Liver (tissue), 9 donors: ENCODE results near the gene TFPI. TPM values are rescaled to one million over a fixed set of nuclear protein-coding genes. Genes with fewer than 3 reads are reported as not detected.

ENCODE experiments used
- DNase-seq: peaks from one replicate; pipeline ENCODE4 v3.0.0-alpha.2; 2017; ENCODE audit warnings: low spot score
- H3K27ac ChIP-seq, 2 donors: one replicate each; pipeline ENCODE4 v1.7.0; 2013; ENCODE audit warnings: inconsistent platforms in 2 of 2, low read length in 2 of 2, control low read depth in 1 of 2, low read depth in 1 of 2, mild to moderate bottlenecking in 1 of 2
- H3K27me3 ChIP-seq, 4 donors: one replicate each; pipeline versions ENCODE4 v1.6.1 to v1.7.0; 2013; ENCODE audit warnings: low read length in 3 of 4, inconsistent platforms in 1 of 4, mild to moderate bottlenecking in 1 of 4, moderate library complexity in 1 of 4; ENCODE audit not compliant: control insufficient read depth in 4 of 4, insufficient read depth in 4 of 4
- H3K36me3 ChIP-seq, 4 donors: one replicate each; pipeline versions ENCODE4 v1.6.1 to v1.7.0; 2013; ENCODE audit warnings: low read length in 3 of 4, mild to moderate bottlenecking in 3 of 4, low read depth in 1 of 4, moderate library complexity in 1 of 4; ENCODE audit not compliant: control insufficient read depth in 4 of 4, insufficient read depth in 3 of 4
- H3K4me1 ChIP-seq, 4 donors: one replicate each; pipeline versions ENCODE4 v1.6.1 to v1.7.0; 2013; ENCODE audit warnings: low read length in 3 of 4, mild to moderate bottlenecking in 3 of 4, moderate library complexity in 1 of 4; ENCODE audit not compliant: control insufficient read depth in 4 of 4, insufficient read depth in 4 of 4
- H3K4me3 ChIP-seq, 3 donors: one replicate each; pipeline versions ENCODE4 v1.6.1 to v1.7.0; 2013; ENCODE audit warnings: low read length in 3 of 3, control low read depth in 1 of 3, low read depth in 1 of 3, mild to moderate bottlenecking in 1 of 3
- H3K9ac ChIP-seq, 2 donors: one replicate each; pipeline ENCODE4 v1.7.0; 2013; ENCODE audit warnings: low read length in 2 of 2, mild to moderate bottlenecking in 2 of 2, moderate library complexity in 2 of 2, control low read depth in 1 of 2, low read depth in 1 of 2
- H3K9me3 ChIP-seq, 4 donors: one replicate each; pipeline versions ENCODE4 v1.6.1 to v1.7.0; 2013; ENCODE audit warnings: low read length in 3 of 4; ENCODE audit not compliant: control insufficient read depth in 4 of 4
- ATF3 ChIP-seq: IDR thresholded peaks from 2 replicates; pipeline ENCODE4 v1.6.1; 2016; ENCODE audit warnings: antibody characterized with exemption
- CTCF ChIP-seq: fragments of 150-350 bp; IDR thresholded peaks from 2 replicates; pipeline ENCODE4 v1.5.1; 2017; ENCODE audit warnings: improper control_type of control experiment, low read depth, low read length; ENCODE audit not compliant: missing input control
- FOXA1 ChIP-seq: IDR thresholded peaks from 2 replicates; pipeline ENCODE4 v1.6.1; 2016; ENCODE audit warnings: antibody characterized with exemption
- FOXA2 ChIP-seq: IDR thresholded peaks from 2 replicates; pipeline ENCODE4 v1.6.1; 2016; ENCODE audit warnings: antibody characterized with exemption
- GABPA ChIP-seq, 2 donors: IDR thresholded peaks in 1 of 2; conservative IDR thresholded peaks in 1 of 2; 2 replicates each; pipeline ENCODE4 v1.6.1; 2016; ENCODE audit warnings: antibody characterized with exemption in 2 of 2, mild to moderate bottlenecking in 1 of 2, moderate library complexity in 1 of 2
- HNF4A ChIP-seq, 2 donors: conservative IDR thresholded peaks; 2 replicates each; pipeline ENCODE4 v1.6.1; 2016; ENCODE audit warnings: antibody characterized with exemption in 2 of 2, mild to moderate bottlenecking in 2 of 2
- HNF4G ChIP-seq: IDR thresholded peaks from 2 replicates; pipeline ENCODE4 v1.6.1; 2016; ENCODE audit warnings: antibody characterized with exemption
- JUND ChIP-seq, 2 donors: IDR thresholded peaks; 2 replicates each; pipeline ENCODE4 v1.6.1; 2016; ENCODE audit warnings: antibody characterized with exemption in 2 of 2
- MAX ChIP-seq: IDR thresholded peaks from 2 replicates; pipeline ENCODE4 v1.6.1; 2016; ENCODE audit warnings: antibody characterized with exemption
- RAD21 ChIP-seq, 2 donors: IDR thresholded peaks; 2 replicates each; pipeline ENCODE4 v1.6.1; 2016; ENCODE audit warnings: antibody characterized with exemption in 2 of 2, mild to moderate bottlenecking in 2 of 2
- REST ChIP-seq: IDR thresholded peaks from 2 replicates; pipeline ENCODE4 v1.6.1; 2016; ENCODE audit warnings: antibody characterized with exemption, mild to moderate bottlenecking
- RXRA ChIP-seq, 2 donors: IDR thresholded peaks; 2 replicates each; pipeline ENCODE4 v1.6.1; 2017 to 2018; ENCODE audit warnings: antibody characterized with exemption in 2 of 2, mild to moderate bottlenecking in 1 of 2
- SP1 ChIP-seq: IDR thresholded peaks from 2 replicates; pipeline ENCODE4 v1.6.1; 2018; ENCODE audit warnings: antibody characterized with exemption, mild to moderate bottlenecking
- TAF1 ChIP-seq: conservative IDR thresholded peaks from 2 replicates; pipeline ENCODE4 v1.6.1; 2016; ENCODE audit warnings: antibody characterized with exemption, mild to moderate bottlenecking
- YY1 ChIP-seq: IDR thresholded peaks from 2 replicates; pipeline ENCODE4 v1.6.1; 2016; ENCODE audit warnings: antibody characterized with exemption, mild to moderate bottlenecking
- ZBTB33 ChIP-seq: IDR thresholded peaks from 2 replicates; pipeline ENCODE4 v1.6.1; 2016; ENCODE audit warnings: antibody characterized with exemption
- WGBS: extraction: QIAGEN DNeasy Blood & Tissue Kit; methylation state at CpG from one replicate; pipeline ENCODE4 v1.1.7; 2013; 5-methylcytosine and 5-hydroxymethylcytosine counted together
- polyA plus RNA-seq, 2 donors: library from polyadenylated mRNA; stranded (reverse) in 1 of 2; unstranded in 1 of 2; fragments of 200-250 nt in 1 of 2; fragments of >200 nt in 1 of 2; fragmentation: Nextera tagmentation in 1 of 2; extraction: Ambion mirVana in 1 of 2; gene quantifications; one replicate each; pipeline versions ENCODE4 v1.2.1 to v1.2.3, GENCODE V29; 2013 to 2015
- total RNA-seq, 2 donors: library from RNA; depleted of rRNA; stranded (reverse); fragments of >200 nt; gene quantifications; one replicate each; pipeline ENCODE4 v1.2.3, GENCODE V29; 2014
- donor health status: healthy.
- donor health status: healthy.
- donor health status: healthy.
- donor health status: healthy.
- donor health status: healthy.

TFPI gene
- total and polyA plus RNA-seq, 4 donors: 55.8 to 211 (median 130) TPM

GRCh38 chr2:187466129-187466792, 88.0 kb downstream of the TFPI start:
- Histone ChIP-seq H3K36me3 (peaks cover 0 to 16% (median 9%) of the 10 kb centered on the region in 4 donors), H3K4me1 (peaks cover 0 to 2% (median 0%) of the 10 kb centered on the region in 4 donors), H3K9me3 (peaks cover 0 to 2% (median 0%) of the 10 kb centered on the region in 4 donors), H3K27ac (no peak overlapping the region), H3K4me3 (no peak overlapping the region), H3K27me3 (no peaks in the 10 kb centered on the region), H3K9ac (no peak overlapping the region)
- 74% methylated on average over 2 of the region's 2 CpGs for WGBS
- no peak for DNase-seq
- TF ChIP-seq REST (no peak), RXRA (IDR thresholded peaks at IDR 0.05) (no peak), TAF1 (no peak), GABPA (IDR thresholded peaks at IDR 0.05 in 1 of 2, conservative IDR thresholded peaks at IDR 0.05 in 1 of 2) (no peak), MAX (no peak), FOXA1 (no peak), FOXA2 (no peak), YY1 (no peak), HNF4A (conservative IDR thresholded peaks at IDR 0.05) (no peak)

GRCh38 chr2:187462839-187463238, 91.4 kb downstream of the TFPI start:
- TF ChIP-seq RAD21 (IDR thresholded peaks at IDR 0.05) (no peak), JUND (IDR thresholded peaks at IDR 0.05) (no peak), YY1 (no peak), TAF1 (no peak), HNF4G (no peak), REST (no peak), SP1 (no peak), FOXA2 (no peak), MAX (no peak), ATF3 (no peak), CTCF (no peak), HNF4A (conservative IDR thresholded peaks at IDR 0.05) (peak; percentile 31 to 46), RXRA (IDR thresholded peaks at IDR 0.05) (peak; percentile 29 to 38), ZBTB33 (no peak)
- 14% methylated on average over 4 of the region's 4 CpGs for WGBS
- H3K36me3 ChIP-seq: peaks cover 0 to 12% (median 4%) of the 10 kb centered on the region in 4 donors
- no peak overlapping the region for H3K4me3 ChIP-seq
- no peaks in the 10 kb centered on the region for H3K27me3 ChIP-seq
- peaks cover 0 to 2% (median 0%) of the 10 kb centered on the region in 4 donors for H3K9me3 ChIP-seq
- no peaks in the 10 kb centered on the region for H3K4me1 ChIP-seq
- DNase-seq: no peak
- no peak overlapping the region for H3K9ac ChIP-seq
- no peak overlapping the region for H3K27ac ChIP-seq
